Osteocyte (in vitro differentiated cells): ENCODE data around the gene GALNT17. TPM values are rescaled to one million over a fixed set of nuclear protein-coding genes. Genes with fewer than 3 reads are reported as not detected.

Experiments used
- DNase-seq: peaks from one replicate; pipeline ENCODE4 v3.0.0; 2021; ENCODE audit warnings: mixed read lengths; ENCODE audit not compliant: unreplicated experiment; ENCODE audit errors: extremely low spot score
- H3K27ac Mint-ChIP-seq: one replicate; pipeline ENCODE4 v1.8.0; 2021; ENCODE audit warnings: mild to moderate bottlenecking, mixed read lengths; ENCODE audit not compliant: unreplicated experiment
- H3K27me3 Mint-ChIP-seq: one replicate; pipeline ENCODE4 v1.8.0; 2021; ENCODE audit warnings: mixed read lengths; ENCODE audit not compliant: unreplicated experiment
- H3K36me3 Mint-ChIP-seq: one replicate; pipeline ENCODE4 v1.8.0; 2021; ENCODE audit warnings: mixed read lengths; ENCODE audit not compliant: unreplicated experiment
- H3K4me1 Mint-ChIP-seq: one replicate; pipeline ENCODE4 v1.8.0; 2021; ENCODE audit warnings: mixed read lengths; ENCODE audit not compliant: unreplicated experiment
- H3K4me3 Mint-ChIP-seq: one replicate; pipeline ENCODE4 v1.8.0; 2021; ENCODE audit warnings: mild to moderate bottlenecking, moderate library complexity, mixed read lengths; ENCODE audit not compliant: unreplicated experiment
- H3K9me3 Mint-ChIP-seq: one replicate; pipeline ENCODE4 v1.8.0; 2021; ENCODE audit warnings: mixed read lengths; ENCODE audit not compliant: unreplicated experiment
- CTCF ChIP-seq: fragments of 200-600 bp; sonication (generic); IDR thresholded peaks from 2 replicates; pipeline ENCODE4 v1.5.0; 2021; ENCODE audit warnings: antibody characterized with exemption, mild to moderate bottlenecking, moderate library complexity
- total RNA-seq: library from RNA; stranded (reverse); gene quantifications from 2 replicates; pipeline ENCODE4 v1.2.1, GENCODE V29; 2021

GALNT17 gene
- total RNA-seq, 1 donor from 2014 or later: 1.4 TPM

DNA sequence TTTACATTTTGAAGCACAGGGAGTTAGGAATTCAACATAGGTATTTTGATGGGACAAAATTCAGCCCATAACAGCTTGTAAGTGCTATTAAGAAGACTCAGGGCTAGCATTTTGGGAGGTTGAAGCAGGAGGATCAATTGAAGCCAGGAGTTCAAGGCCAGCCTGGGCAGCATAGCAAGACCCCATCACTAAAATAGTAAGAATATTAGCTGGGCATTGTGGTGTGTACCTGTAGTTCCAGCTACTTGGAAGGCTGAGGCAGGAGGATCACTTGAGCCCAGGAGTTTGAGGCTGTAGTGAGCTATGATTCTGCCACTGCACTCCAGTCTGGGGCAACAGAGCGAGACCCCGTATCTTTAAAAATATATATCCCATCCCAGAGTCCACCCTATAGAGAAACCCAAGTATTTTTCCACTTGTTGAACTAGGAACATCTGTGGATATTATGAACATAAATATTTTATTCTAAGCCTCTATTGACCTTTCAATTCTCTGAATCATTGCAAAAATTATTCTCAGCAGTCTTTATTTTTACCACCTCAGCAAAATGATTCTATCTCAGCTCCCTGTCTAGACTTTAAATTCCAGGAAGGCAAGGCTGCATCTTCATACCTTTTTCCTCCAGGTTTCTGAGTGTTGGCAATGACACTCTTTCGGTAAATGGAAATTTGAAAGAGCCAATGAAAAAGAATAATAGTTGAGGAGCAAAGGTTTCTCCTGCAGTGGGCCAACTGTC lies 181.0 kb downstream of the GALNT17 start:
- H3K36me3 Mint-ChIP-seq: no peaks in the 10 kb centered on the region
- no peak for DNase-seq
- TF ChIP-seq CTCF: no peak
- peaks cover 7% of the 10 kb centered on the region for H3K4me1 Mint-ChIP-seq
- H3K27ac Mint-ChIP-seq: no peak overlapping the region
- H3K4me3 Mint-ChIP-seq: no peak overlapping the region
- H3K27me3 Mint-ChIP-seq: no peaks in the 10 kb centered on the region
- peaks cover 15% of the 10 kb centered on the region for H3K9me3 Mint-ChIP-seq

GRCh38 chr7:71313553-71313952 lies 181.6 kb downstream of the GALNT17 start:
- Mint-ChIP-seq H3K9me3 (peaks cover 15% of the 10 kb centered on the region), H3K36me3 (no peaks in the 10 kb centered on the region), H3K27ac (no peak overlapping the region), H3K27me3 (no peaks in the 10 kb centered on the region), H3K4me1 (peaks cover 1% of the 10 kb centered on the region), H3K4me3 (no peak overlapping the region)
- TF ChIP-seq CTCF: no peak
- DNase-seq: no peak

GRCh38 chr7:71320916-71321315 lies 189.0 kb downstream of the GALNT17 start:
- no peak overlapping the region for H3K27ac Mint-ChIP-seq
- no peak overlapping the region for H3K4me3 Mint-ChIP-seq
- no peaks in the 10 kb centered on the region for H3K4me1 Mint-ChIP-seq
- H3K27me3 Mint-ChIP-seq: peaks cover 2% of the 10 kb centered on the region
- H3K9me3 Mint-ChIP-seq: peaks cover 12% of the 10 kb centered on the region
- no peak for DNase-seq
- H3K36me3 Mint-ChIP-seq: no peaks in the 10 kb centered on the region
- TF ChIP-seq CTCF: no peak

GRCh38 chr7:71322201-71322600 lies 190.3 kb downstream of the GALNT17 start:
- Mint-ChIP-seq H3K4me3 (no peak overlapping the region), H3K36me3 (no peaks in the 10 kb centered on the region), H3K9me3 (peaks cover 12% of the 10 kb centered on the region), H3K27me3 (peaks cover 2% of the 10 kb centered on the region), H3K4me1 (no peaks in the 10 kb centered on the region), H3K27ac (no peak overlapping the region)
- DNase-seq: no peak
- TF ChIP-seq CTCF: no peak

DNA sequence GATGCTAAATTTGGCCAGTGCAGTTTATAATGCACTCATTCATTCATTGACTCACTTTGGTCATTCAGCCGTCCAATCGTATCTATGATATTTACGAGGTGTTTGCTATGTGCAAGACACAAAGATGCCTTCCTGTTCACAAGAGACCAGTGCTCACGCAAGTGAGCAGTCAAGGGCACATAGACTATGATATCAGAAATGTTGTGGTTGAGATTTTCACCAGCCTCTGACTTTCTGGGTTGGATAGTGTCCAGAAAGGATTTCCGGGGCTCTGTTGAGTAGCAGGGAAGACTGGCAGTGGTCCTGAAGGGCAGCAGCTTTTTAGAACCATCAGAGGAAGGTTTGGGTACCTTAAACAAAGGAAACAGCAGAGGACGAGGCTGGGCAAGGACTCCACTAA lies 191.8 kb downstream of the GALNT17 start:
- Mint-ChIP-seq H3K27me3 (peaks cover 2% of the 10 kb centered on the region), H3K4me1 (no peaks in the 10 kb centered on the region), H3K9me3 (peaks cover 12% of the 10 kb centered on the region), H3K27ac (no peak overlapping the region), H3K36me3 (no peaks in the 10 kb centered on the region), H3K4me3 (no peak overlapping the region)
- DNase-seq: no peak
- no peak for TF ChIP-seq CTCF
